Mesendoderm (in vitro differentiated cells): ENCODE data around the gene LRBA.

Source experiments
- DNase-seq: peaks from one replicate; pipeline ENCODE4 v3.0.0; 2013
- H2AK5ac ChIP-seq: 2 replicates; pipeline ENCODE4 v1.6.1; 2013; ENCODE audit warnings: low read length, inconsistent platforms
- H2BK120ac ChIP-seq: 2 replicates; pipeline ENCODE4 v1.6.1; 2013; ENCODE audit warnings: low read depth, mild to moderate bottlenecking, low read length, moderate library complexity, mixed read lengths
- H2BK15ac ChIP-seq: replicated peaks from 2 replicates; pipeline ENCODE4 v1.6.1; 2013; ENCODE audit warnings: low read depth, mild to moderate bottlenecking, moderate library complexity
- H2BK5ac ChIP-seq: 2 replicates; pipeline ENCODE4 v1.6.1; 2013; ENCODE audit warnings: low read length, inconsistent platforms
- H3K18ac ChIP-seq: 2 replicates; pipeline ENCODE4 v1.6.1; 2013; ENCODE audit warnings: mild to moderate bottlenecking, low read length, mixed read lengths
- H3K23ac ChIP-seq: one replicate; pipeline ENCODE4 v1.6.1; 2013; ENCODE audit warnings: low read length
- H3K27ac ChIP-seq: 2 replicates; pipeline ENCODE4 v1.5.1; 2013; ENCODE audit warnings: low read depth, mild to moderate bottlenecking, inconsistent platforms, low read length, moderate library complexity
- H3K27me3 ChIP-seq: 2 replicates; pipeline ENCODE4 v1.6.1; 2013; ENCODE audit warnings: low read length, control low read depth, mild to moderate bottlenecking, inconsistent platforms; ENCODE audit not compliant: insufficient read depth, poor library complexity
- H3K36me3 ChIP-seq: 2 replicates; pipeline ENCODE4 v1.6.1; 2013; ENCODE audit warnings: low read length, inconsistent platforms; ENCODE audit not compliant: control insufficient read depth, insufficient read depth
- H3K4ac ChIP-seq: one replicate; pipeline ENCODE4 v1.6.1; 2013; ENCODE audit warnings: low read depth, mild to moderate bottlenecking, low read length, moderate library complexity
- H3K4me1 ChIP-seq: 2 replicates; pipeline ENCODE4 v1.6.1; 2013; ENCODE audit warnings: low read depth, low read length, inconsistent platforms; ENCODE audit not compliant: control insufficient read depth
- H3K4me2 ChIP-seq: 2 replicates; pipeline ENCODE4 v1.6.1; 2013; ENCODE audit warnings: low read length
- H3K4me3 ChIP-seq: 2 replicates; pipeline ENCODE4 v1.5.1; 2013; ENCODE audit warnings: mild to moderate bottlenecking, low read length
- H3K56ac ChIP-seq: one replicate; pipeline ENCODE4 v1.6.1; 2013; ENCODE audit warnings: low read length
- H3K79me1 ChIP-seq: 2 replicates; pipeline ENCODE4 v1.6.1; 2013; ENCODE audit warnings: low read length, inconsistent platforms
- H3K79me2 ChIP-seq: 2 replicates; pipeline ENCODE4 v1.6.1; 2013; ENCODE audit warnings: mild to moderate bottlenecking, low read length; ENCODE audit not compliant: control insufficient read depth, insufficient read depth
- H3K9ac ChIP-seq: 2 replicates; pipeline ENCODE4 v1.6.1; 2013; ENCODE audit warnings: low read length, inconsistent platforms
- H4K5ac ChIP-seq: one replicate; pipeline ENCODE4 v1.6.1; 2013; ENCODE audit warnings: low read length
- H4K8ac ChIP-seq: one replicate; pipeline ENCODE4 v1.6.1; 2013; ENCODE audit warnings: low read depth, mild to moderate bottlenecking, control low read depth, low read length, moderate library complexity
- WGBS: extraction: QIAGEN DNeasy Blood & Tissue Kit; methylation state at CpG from one replicate; pipeline ENCODE4 v1.1.7; 2013; ENCODE audit warnings: low lambda C conversion rate, missing lambda C conversion rate; ENCODE audit not compliant: insufficient coverage; ENCODE audit errors: extremely low coverage; 5-methylcytosine and 5-hydroxymethylcytosine counted together

LRBA gene

GRCh38 chr4:150439451-150439933, 575.6 kb downstream of the LRBA start:
- Histone ChIP-seq H3K4me3 (no peak overlapping the region), H3K23ac (no peak overlapping the region), H3K27ac (no peak overlapping the region), H2AK5ac (no peak overlapping the region), H3K18ac (no peak overlapping the region), H3K4me1 (no peaks in the 10 kb centered on the region), H4K5ac (no peak overlapping the region), H3K56ac (no peak overlapping the region), H3K4ac (no peak overlapping the region), H3K27me3 (no peaks in the 10 kb centered on the region), H2BK15ac (no peak overlapping the region), H3K79me2 (no peaks in the 10 kb centered on the region), H2BK120ac (no peak overlapping the region), H3K4me2 (no peak overlapping the region), H3K36me3 (no peaks in the 10 kb centered on the region), H3K79me1 (no peaks in the 10 kb centered on the region), H3K9ac (no peak overlapping the region), H2BK5ac (no peak overlapping the region), H4K8ac (no peak overlapping the region)
- no peak for DNase-seq
- WGBS, result no CpG with 5 or more reads among the region's 3 CpGs

GRCh38 chr4:150436598-150437370, 578.3 kb downstream of the LRBA start:
- Histone ChIP-seq H3K79me2 (no peaks in the 10 kb centered on the region), H3K56ac (no peak overlapping the region), H2BK15ac (no peak overlapping the region), H3K18ac (no peak overlapping the region), H3K27me3 (no peaks in the 10 kb centered on the region), H3K23ac (no peak overlapping the region), H2BK5ac (no peak overlapping the region), H3K4me3 (no peak overlapping the region), H3K27ac (no peak overlapping the region), H3K4ac (no peak overlapping the region), H3K79me1 (no peaks in the 10 kb centered on the region), H3K4me1 (no peaks in the 10 kb centered on the region), H3K4me2 (no peak overlapping the region), H2BK120ac (no peak overlapping the region), H3K9ac (no peak overlapping the region), H3K36me3 (no peaks in the 10 kb centered on the region), H4K8ac (no peak overlapping the region), H2AK5ac (no peak overlapping the region), H4K5ac (no peak overlapping the region)
- DNase-seq, result no peak
- WGBS, result no CpG with 5 or more reads among the region's 2 CpGs

GRCh38 chr4:150431221-150431620, 583.9 kb downstream of the LRBA start:
- H3K4ac ChIP-seq, result no peak overlapping the region
- no peak overlapping the region for H3K9ac ChIP-seq
- no peak overlapping the region for H2BK120ac ChIP-seq
- no peak overlapping the region for H3K4me3 ChIP-seq
- no peak overlapping the region for H3K4me2 ChIP-seq
- no peaks in the 10 kb centered on the region for H3K79me2 ChIP-seq
- no peak overlapping the region for H2BK5ac ChIP-seq
- H3K18ac ChIP-seq, result no peak overlapping the region
- no peaks in the 10 kb centered on the region for H3K4me1 ChIP-seq
- H2BK15ac ChIP-seq, result no peak overlapping the region
- no peak overlapping the region for H3K27ac ChIP-seq
- no peaks in the 10 kb centered on the region for H3K36me3 ChIP-seq
- H3K23ac ChIP-seq, result no peak overlapping the region
- H4K8ac ChIP-seq, result no peak overlapping the region
- H3K79me1 ChIP-seq, result no peaks in the 10 kb centered on the region
- no peak for DNase-seq
- no peaks in the 10 kb centered on the region for H3K27me3 ChIP-seq
- H2AK5ac ChIP-seq, result no peak overlapping the region
- no peak overlapping the region for H4K5ac ChIP-seq
- no peak overlapping the region for H3K56ac ChIP-seq

GRCh38 chr4:150425161-150425560, 589.9 kb downstream of the LRBA start:
- no peak overlapping the region for H3K27ac ChIP-seq
- no peak overlapping the region for H2AK5ac ChIP-seq
- H3K18ac ChIP-seq, result no peak overlapping the region
- H2BK15ac ChIP-seq, result no peak overlapping the region
- no peaks in the 10 kb centered on the region for H3K36me3 ChIP-seq
- no peak overlapping the region for H3K56ac ChIP-seq
- H3K9ac ChIP-seq, result no peak overlapping the region
- no peak overlapping the region for H4K8ac ChIP-seq
- WGBS, result no CpG with 5 or more reads among the region's 1 CpG
- H3K79me1 ChIP-seq, result no peaks in the 10 kb centered on the region
- H3K27me3 ChIP-seq, result no peaks in the 10 kb centered on the region
- DNase-seq, result no peak
- H3K4me2 ChIP-seq, result no peak overlapping the region
- no peak overlapping the region for H2BK120ac ChIP-seq
- no peaks in the 10 kb centered on the region for H3K4me1 ChIP-seq
- no peak overlapping the region for H4K5ac ChIP-seq
- no peak overlapping the region for H2BK5ac ChIP-seq
- no peak overlapping the region for H3K23ac ChIP-seq
- no peak overlapping the region for H3K4ac ChIP-seq
- H3K79me2 ChIP-seq, result no peaks in the 10 kb centered on the region
- H3K4me3 ChIP-seq, result no peak overlapping the region

- H3K56ac ChIP-seq, result no peak overlapping the region
- H3K4ac ChIP-seq, result no peak overlapping the region
- no peak overlapping the region for H2AK5ac ChIP-seq
- no peak overlapping the region for H3K9ac ChIP-seq
- H3K4me2 ChIP-seq, result no peak overlapping the region
- no peak overlapping the region for H4K8ac ChIP-seq
- H3K79me1 ChIP-seq, result no peaks in the 10 kb centered on the region
- no peak overlapping the region for H3K18ac ChIP-seq
- no peak for DNase-seq
- no peaks in the 10 kb centered on the region for H3K4me1 ChIP-seq
- no peak overlapping the region for H3K4me3 ChIP-seq
- no peak overlapping the region for H4K5ac ChIP-seq
- no peak overlapping the region for H2BK15ac ChIP-seq
- no peaks in the 10 kb centered on the region for H3K36me3 ChIP-seq
- H3K23ac ChIP-seq, result no peak overlapping the region
- no peak overlapping the region for H3K27ac ChIP-seq
- WGBS, result no CpG with 5 or more reads among the region's 12 CpGs
- no peaks in the 10 kb centered on the region for H3K27me3 ChIP-seq
- H3K79me2 ChIP-seq, result no peaks in the 10 kb centered on the region
- no peak overlapping the region for H2BK120ac ChIP-seq
- no peak overlapping the region for H2BK5ac ChIP-seq
These were observed 591.6 kb downstream of the LRBA start for GRCh38 chr4:150423503-150423902.

- H3K4me3 ChIP-seq, result no peak overlapping the region
- no peak overlapping the region for H3K9ac ChIP-seq
- H3K79me2 ChIP-seq, result no peaks in the 10 kb centered on the region
- no peak overlapping the region for H3K27ac ChIP-seq
- no peak overlapping the region for H3K23ac ChIP-seq
- no peaks in the 10 kb centered on the region for H3K27me3 ChIP-seq
- H3K56ac ChIP-seq, result no peak overlapping the region
- no peak overlapping the region for H2BK15ac ChIP-seq
- no peak overlapping the region for H4K5ac ChIP-seq
- no peaks in the 10 kb centered on the region for H3K36me3 ChIP-seq
- no peak overlapping the region for H2BK120ac ChIP-seq
- no peak overlapping the region for H4K8ac ChIP-seq
- no peaks in the 10 kb centered on the region for H3K79me1 ChIP-seq
- no peak overlapping the region for H2AK5ac ChIP-seq
- H2BK5ac ChIP-seq, result no peak overlapping the region
- H3K4me1 ChIP-seq, result no peaks in the 10 kb centered on the region
- no peak for DNase-seq
- no peak overlapping the region for H3K4ac ChIP-seq
- no CpG with 5 or more reads among the region's 13 CpGs for WGBS
- H3K18ac ChIP-seq, result no peak overlapping the region
- no peak overlapping the region for H3K4me2 ChIP-seq
These were observed 592.0 kb downstream of the LRBA start for GRCh38 chr4:150423074-150423473.
